ENCODE data around the gene MYT1. TPM values are rescaled to one million over a fixed set of nuclear protein-coding genes. Genes with fewer than 3 reads are reported as not detected.

The MYT1 gene
- total and polyA plus RNA-seq, 2 donors (not counting 1 experiment from before 2014, with no cell fraction given) = not detected

DNA sequence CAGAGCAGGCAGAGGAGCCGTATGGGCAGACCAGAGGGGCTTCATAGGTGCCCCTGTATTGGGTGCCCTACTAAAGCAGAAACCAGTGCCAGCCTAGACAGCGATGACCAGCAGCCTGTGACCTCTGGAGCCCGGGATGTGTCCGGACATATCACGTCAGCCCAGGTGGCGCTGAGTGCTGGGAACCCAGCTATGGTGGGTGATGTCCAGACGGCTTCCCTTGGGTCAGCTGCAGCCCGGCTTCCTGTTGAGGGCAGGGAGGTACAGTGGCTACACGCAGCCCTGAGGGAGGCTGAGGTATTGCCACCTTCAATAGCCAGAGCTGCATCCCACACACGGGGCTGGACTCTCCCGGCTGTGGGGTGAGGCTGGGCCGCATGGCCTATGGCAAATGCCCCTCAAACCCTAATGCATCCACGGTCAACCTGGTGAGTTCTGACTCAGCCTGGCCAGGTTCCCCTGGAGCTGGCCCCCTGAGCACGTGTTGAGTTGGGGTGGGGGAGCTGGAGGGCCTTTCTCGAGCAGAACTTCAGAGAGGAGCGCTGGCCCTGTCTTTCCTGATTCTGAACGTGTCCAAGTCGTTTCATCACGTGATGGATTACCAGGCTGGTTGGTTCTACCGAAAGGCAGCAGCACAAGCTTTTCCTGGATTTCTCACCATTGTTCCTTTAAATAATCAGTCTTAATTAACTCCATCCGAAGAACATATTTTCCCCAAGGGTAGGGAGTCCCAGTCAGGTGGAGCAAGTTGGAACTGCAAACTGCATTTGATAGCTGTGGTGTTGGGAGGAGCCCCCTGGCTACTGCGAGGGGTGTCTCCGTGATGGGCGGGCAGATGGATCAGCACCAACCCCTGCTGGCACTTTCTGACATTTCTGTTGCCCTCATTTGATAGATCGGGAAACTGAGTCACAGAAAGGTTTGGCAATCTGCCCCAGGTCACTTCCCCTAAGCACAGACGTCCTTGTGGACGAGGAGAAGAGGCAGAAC lies 7.1 kb upstream of the MYT1 start:
- H2AFZ ChIP-seq (ENCODE audit: low read length) = no peak overlapping the region
- H3K9me3 ChIP-seq (ENCODE audit: control insufficient read depth, insufficient read depth, low read depth, low read length) = no peaks in the 10 kb centered on the region
- H3K27ac ChIP-seq (ENCODE audit: insufficient read depth, low read length) = no peak overlapping the region
- no peak overlapping the region for H3K4me2 ChIP-seq (ENCODE audit: extremely low read depth, insufficient read depth, low read length)
- no peak overlapping the region for H3K4me3 ChIP-seq (replicated peaks in 1 of 4; ENCODE audit: control extremely low read depth in 1 of 4, insufficient read depth in 1 of 4, low read depth in 3 of 4, low read length in 4 of 4)
- no peak overlapping the region for H3K9ac ChIP-seq (ENCODE audit: insufficient read depth, low read length)
- DNase-seq (ENCODE audit: low read depth in 2 of 2) = no peak
- H3K36me3 ChIP-seq (ENCODE audit: control insufficient read depth, insufficient read depth, low read length) = no peaks in the 10 kb centered on the region
- peaks cover 9% of the 10 kb centered on the region for H3K27me3 ChIP-seq (ENCODE audit: control insufficient read depth, insufficient read depth, low read length)
- H3K4me1 ChIP-seq (ENCODE audit: control insufficient read depth, extremely low read depth, insufficient read depth, low read length) = no peaks in the 10 kb centered on the region
- TF ChIP-seq, protein P1, sequence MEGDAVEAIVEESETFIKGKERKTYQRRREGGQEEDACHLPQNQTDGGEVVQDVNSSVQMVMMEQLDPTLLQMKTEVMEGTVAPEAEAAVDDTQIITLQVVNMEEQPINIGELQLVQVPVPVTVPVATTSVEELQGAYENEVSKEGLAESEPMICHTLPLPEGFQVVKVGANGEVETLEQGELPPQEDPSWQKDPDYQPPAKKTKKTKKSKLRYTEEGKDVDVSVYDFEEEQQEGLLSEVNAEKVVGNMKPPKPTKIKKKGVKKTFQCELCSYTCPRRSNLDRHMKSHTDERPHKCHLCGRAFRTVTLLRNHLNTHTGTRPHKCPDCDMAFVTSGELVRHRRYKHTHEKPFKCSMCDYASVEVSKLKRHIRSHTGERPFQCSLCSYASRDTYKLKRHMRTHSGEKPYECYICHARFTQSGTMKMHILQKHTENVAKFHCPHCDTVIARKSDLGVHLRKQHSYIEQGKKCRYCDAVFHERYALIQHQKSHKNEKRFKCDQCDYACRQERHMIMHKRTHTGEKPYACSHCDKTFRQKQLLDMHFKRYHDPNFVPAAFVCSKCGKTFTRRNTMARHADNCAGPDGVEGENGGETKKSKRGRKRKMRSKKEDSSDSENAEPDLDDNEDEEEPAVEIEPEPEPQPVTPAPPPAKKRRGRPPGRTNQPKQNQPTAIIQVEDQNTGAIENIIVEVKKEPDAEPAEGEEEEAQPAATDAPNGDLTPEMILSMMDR (conservative IDR thresholded peaks at IDR 0.05 in 1 of 2, IDR thresholded peaks at IDR 0.05 in 1 of 2; ENCODE audit: low read depth in 1 of 2, low read length in 2 of 2) = no peak
- TF ChIP-seq EZH2 (IDR thresholded peaks at IDR 0.05; ENCODE audit: low read length, missing control alignments) = no peak
- no peaks in the 10 kb centered on the region for H3K79me2 ChIP-seq (ENCODE audit: control insufficient read depth, insufficient read depth, low read length)
- H4K20me1 ChIP-seq (ENCODE audit: control insufficient read depth, extremely low read depth, insufficient read depth, low read length) = no peaks in the 10 kb centered on the region

DNA sequence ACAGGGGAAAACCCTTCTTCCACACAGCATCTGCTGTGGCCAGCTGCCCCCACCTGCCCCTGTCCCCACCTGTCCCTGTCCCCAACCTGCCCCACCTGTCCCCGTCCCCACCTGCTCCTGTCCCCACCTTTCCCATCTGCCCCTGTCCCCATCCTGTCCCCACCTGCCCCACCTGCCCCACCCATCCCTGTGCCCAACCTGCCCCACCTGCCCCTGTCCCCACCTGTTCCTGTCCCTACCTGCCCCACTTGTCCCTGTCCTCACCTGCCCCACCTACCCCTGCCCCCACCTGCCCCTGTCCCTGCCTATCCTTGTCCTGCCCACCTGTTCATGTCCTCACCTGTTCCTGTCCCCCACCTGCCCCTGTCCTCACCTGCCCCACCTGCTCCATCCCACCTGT lies 6.4 kb upstream of the MYT1 start:
- Histone ChIP-seq H3K9ac (ENCODE audit: insufficient read depth, low read length) (no peak overlapping the region), H3K36me3 (ENCODE audit: control insufficient read depth, insufficient read depth, low read length) (no peaks in the 10 kb centered on the region), H3K4me1 (ENCODE audit: control insufficient read depth, extremely low read depth, insufficient read depth, low read length) (no peaks in the 10 kb centered on the region), H3K79me2 (ENCODE audit: control insufficient read depth, insufficient read depth, low read length) (no peaks in the 10 kb centered on the region), H3K27me3 (ENCODE audit: control insufficient read depth, insufficient read depth, low read length) (peaks cover 15% of the 10 kb centered on the region), H3K4me2 (ENCODE audit: extremely low read depth, insufficient read depth, low read length) (no peak overlapping the region), H3K9me3 (ENCODE audit: control insufficient read depth, insufficient read depth, low read depth, low read length) (no peaks in the 10 kb centered on the region), H3K27ac (ENCODE audit: insufficient read depth, low read length) (no peak overlapping the region), H4K20me1 (ENCODE audit: control insufficient read depth, extremely low read depth, insufficient read depth, low read length) (no peaks in the 10 kb centered on the region), H3K4me3 (replicated peaks in 1 of 4; ENCODE audit: control extremely low read depth in 1 of 4, insufficient read depth in 1 of 4, low read depth in 3 of 4, low read length in 4 of 4) (no peak overlapping the region), H2AFZ (ENCODE audit: low read length) (no peak overlapping the region)
- DNase-seq (ENCODE audit: low read depth in 2 of 2) = no peak
- no peak for TF ChIP-seq EZH2 (IDR thresholded peaks at IDR 0.05; ENCODE audit: low read length, missing control alignments)
- TF ChIP-seq, protein P1 (conservative IDR thresholded peaks at IDR 0.05 in 1 of 2, IDR thresholded peaks at IDR 0.05 in 1 of 2; ENCODE audit: low read depth in 1 of 2, low read length in 2 of 2) = no peak

DNA sequence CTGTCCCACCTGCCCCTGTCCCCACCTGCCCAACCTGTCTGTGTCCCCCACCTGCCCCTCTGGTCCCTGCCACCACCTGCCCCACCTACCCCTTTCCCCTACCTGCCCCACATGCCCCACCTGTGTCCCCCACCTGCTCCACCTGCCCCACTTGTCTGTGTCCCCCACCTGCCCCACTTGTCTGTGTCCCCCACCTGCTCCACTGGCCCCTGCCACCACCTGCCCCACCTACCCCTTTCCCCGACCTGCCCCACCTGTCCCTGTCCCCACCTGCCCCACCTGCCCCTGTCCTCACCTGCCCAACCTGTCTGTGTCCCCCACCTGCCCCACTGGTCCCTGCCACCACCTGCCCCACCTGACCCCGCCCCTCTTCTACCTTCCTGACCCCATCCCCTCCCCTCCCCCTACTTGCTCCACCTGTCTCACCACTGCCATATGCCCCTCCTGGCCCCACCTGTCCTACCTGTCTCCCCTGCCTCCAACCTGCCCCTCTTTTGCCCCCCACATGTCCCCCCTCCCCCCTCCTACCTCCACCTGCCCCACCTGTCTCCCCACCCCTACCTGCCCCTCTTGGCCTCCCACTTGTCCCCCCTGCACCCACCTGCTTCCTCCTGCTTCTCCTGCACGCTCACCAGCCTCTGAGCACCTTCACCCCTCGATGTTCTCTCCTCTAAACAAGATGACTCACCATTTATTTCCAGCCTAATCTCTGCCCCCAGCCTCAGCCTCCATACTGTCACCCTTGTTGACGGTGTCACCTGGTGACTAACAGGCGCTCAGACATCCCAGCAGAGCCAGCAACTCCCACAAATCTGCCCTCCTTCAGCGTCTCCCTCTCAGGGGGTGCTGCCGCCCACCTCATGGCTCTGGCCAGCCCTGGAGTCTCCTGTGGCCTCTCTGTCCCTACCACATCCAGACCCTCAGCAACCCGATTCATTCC lies 5.6 kb upstream of the MYT1 start:
- Histone ChIP-seq H3K9me3 (ENCODE audit: control insufficient read depth, insufficient read depth, low read depth, low read length) (no peaks in the 10 kb centered on the region), H3K36me3 (ENCODE audit: control insufficient read depth, insufficient read depth, low read length) (no peaks in the 10 kb centered on the region), H3K4me2 (ENCODE audit: extremely low read depth, insufficient read depth, low read length) (no peak overlapping the region), H3K9ac (ENCODE audit: insufficient read depth, low read length) (no peak overlapping the region), H3K79me2 (ENCODE audit: control insufficient read depth, insufficient read depth, low read length) (no peaks in the 10 kb centered on the region), H3K27ac (ENCODE audit: insufficient read depth, low read length) (no peak overlapping the region), H2AFZ (ENCODE audit: low read length) (no peak overlapping the region), H4K20me1 (ENCODE audit: control insufficient read depth, extremely low read depth, insufficient read depth, low read length) (no peaks in the 10 kb centered on the region), H3K4me1 (ENCODE audit: control insufficient read depth, extremely low read depth, insufficient read depth, low read length) (no peaks in the 10 kb centered on the region), H3K27me3 (ENCODE audit: control insufficient read depth, insufficient read depth, low read length) (peaks cover 17% of the 10 kb centered on the region), H3K4me3 (replicated peaks in 1 of 4; ENCODE audit: control extremely low read depth in 1 of 4, insufficient read depth in 1 of 4, low read depth in 3 of 4, low read length in 4 of 4) (no peak overlapping the region)
- no peak for DNase-seq (ENCODE audit: low read depth in 2 of 2)
- no peak for TF ChIP-seq EZH2 (IDR thresholded peaks at IDR 0.05; ENCODE audit: low read length, missing control alignments)
- TF ChIP-seq, protein P1 (conservative IDR thresholded peaks at IDR 0.05 in 1 of 2, IDR thresholded peaks at IDR 0.05 in 1 of 2; ENCODE audit: low read depth in 1 of 2, low read length in 2 of 2) = no peak
